GM12865 (cell line): ENCODE measurements around the gene TMCC2.

Experiments used
- DNase-seq: peaks from one replicate; pipeline ENCODE4 v3.0.0; 2010; ENCODE audit warnings: low read depth
- H3K4me3 ChIP-seq: 2 replicates; pipeline ENCODE4 v1.5.1; 2011; ENCODE audit warnings: mild to moderate bottlenecking, low read depth, low read length, control low read depth
- TF ChIP-seq, protein P1 (sequence below): IDR thresholded peaks from 2 replicates; pipeline ENCODE4 v1.5.1; 2011; ENCODE audit warnings: low read length, control low read depth, low read depth, inconsistent platforms; ENCODE audit not compliant: insufficient read depth; ENCODE audit errors: missing control alignments

TMCC2 gene

DNA sequence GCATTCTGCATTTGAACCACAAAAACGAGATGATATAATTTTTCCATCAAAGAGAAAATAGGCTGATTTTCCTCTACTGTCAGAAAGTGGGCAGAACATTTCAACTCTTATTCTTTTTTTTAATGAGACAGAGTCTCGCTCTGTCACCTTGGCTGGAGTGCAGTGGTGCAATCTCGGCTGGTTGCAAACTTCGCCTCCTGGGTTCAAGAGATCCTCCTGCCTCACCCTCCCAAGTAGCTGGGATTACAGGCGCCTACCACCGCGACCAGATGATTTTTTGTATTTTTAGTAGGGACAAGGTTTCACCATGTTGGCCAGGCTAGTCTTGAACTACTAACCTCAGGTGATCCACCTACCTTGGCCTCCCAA, 27.8 kb upstream of the TMCC2 start:
- H3K4me3 ChIP-seq: no peak overlapping the region
- TF ChIP-seq, protein P1, sequence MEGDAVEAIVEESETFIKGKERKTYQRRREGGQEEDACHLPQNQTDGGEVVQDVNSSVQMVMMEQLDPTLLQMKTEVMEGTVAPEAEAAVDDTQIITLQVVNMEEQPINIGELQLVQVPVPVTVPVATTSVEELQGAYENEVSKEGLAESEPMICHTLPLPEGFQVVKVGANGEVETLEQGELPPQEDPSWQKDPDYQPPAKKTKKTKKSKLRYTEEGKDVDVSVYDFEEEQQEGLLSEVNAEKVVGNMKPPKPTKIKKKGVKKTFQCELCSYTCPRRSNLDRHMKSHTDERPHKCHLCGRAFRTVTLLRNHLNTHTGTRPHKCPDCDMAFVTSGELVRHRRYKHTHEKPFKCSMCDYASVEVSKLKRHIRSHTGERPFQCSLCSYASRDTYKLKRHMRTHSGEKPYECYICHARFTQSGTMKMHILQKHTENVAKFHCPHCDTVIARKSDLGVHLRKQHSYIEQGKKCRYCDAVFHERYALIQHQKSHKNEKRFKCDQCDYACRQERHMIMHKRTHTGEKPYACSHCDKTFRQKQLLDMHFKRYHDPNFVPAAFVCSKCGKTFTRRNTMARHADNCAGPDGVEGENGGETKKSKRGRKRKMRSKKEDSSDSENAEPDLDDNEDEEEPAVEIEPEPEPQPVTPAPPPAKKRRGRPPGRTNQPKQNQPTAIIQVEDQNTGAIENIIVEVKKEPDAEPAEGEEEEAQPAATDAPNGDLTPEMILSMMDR: no peak
- no peak for DNase-seq

DNA sequence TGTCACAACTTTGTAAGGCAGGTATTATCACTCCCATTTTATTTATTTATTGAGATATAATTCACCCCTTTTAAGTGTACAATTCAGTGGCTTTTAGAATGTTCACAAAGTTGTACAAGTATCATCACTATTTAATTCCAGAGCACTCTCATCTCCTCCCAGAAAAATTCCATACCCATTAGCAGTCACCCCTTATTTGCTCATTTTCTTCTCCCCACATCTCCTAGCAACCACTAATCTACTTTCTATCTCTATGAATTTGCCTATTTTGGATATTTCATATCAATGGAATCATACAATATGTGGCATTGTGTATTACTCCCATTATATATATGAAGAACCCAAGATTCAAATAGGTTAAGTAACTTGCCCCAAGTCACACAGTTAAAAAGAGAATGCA, 23.2 kb upstream of the TMCC2 start:
- TF ChIP-seq, protein P1: no peak
- no peak for DNase-seq
- H3K4me3 ChIP-seq: no peak overlapping the region

DNA sequence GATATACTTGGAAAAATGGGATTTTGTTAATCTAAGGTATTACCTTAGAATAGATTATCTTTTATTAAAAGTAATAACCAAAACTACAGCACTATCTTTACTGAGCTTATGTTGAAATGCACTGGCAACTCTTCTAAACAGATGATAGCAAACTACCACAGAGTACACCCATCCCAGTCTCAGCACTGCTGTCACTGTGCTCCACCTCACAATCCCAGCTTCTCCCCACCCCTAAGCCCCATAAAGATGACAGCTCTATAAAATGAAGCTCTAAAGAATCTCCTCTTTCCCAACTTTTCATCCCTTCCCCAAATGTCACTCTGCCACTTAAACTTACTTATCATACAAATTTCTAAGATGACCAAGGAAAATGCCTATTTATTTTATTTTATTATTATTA, 22.7 kb upstream of the TMCC2 start:
- TF ChIP-seq, protein P1: no peak
- no peak overlapping the region for H3K4me3 ChIP-seq
- DNase-seq: no peak

DNA sequence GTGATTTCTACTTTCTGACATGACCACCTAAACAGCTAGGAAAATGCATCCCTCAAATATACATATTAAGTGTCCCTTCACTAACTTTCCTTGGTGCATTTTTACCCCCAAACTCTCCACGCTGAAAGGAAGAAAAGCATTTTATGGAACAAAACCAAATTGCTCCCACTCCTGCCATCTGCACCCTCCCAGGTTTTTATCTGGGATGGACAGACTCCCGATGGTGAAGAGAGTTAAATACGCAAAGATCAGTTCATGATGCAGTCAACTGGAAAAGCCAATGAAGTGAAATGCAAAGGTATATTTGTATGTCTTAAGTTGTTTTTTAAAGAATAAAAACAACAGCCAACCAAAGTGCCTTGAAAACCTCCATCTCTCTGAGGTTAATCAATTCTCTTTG, 18.9 kb upstream of the TMCC2 start:
- no peak overlapping the region for H3K4me3 ChIP-seq
- DNase-seq: no peak
- TF ChIP-seq, protein P1: no peak

DNA sequence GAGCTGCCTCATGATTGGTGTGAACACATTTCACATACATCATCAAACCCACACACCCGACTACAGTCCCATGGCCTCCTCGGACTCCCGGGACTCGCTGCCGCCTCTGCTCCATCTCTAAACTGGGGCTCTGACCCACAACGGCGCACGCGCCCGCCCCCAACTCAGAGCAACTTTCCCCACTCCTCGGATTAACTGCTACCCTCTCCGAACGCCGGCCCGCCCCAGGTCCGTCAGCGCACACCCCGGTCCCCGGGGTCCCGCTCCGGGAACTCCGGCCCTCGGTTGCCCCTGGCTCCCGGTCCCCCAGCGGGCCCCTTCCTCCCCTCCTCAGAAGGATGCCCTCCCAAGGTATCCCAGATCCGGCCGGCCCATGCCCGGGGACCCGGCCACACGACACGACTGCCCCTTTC, 17.0 kb upstream of the TMCC2 start:
- peak overlapping the region; percentile 80 for H3K4me3 ChIP-seq
- peak; percentile 19 for DNase-seq
- TF ChIP-seq, protein P1: no peak

DNA sequence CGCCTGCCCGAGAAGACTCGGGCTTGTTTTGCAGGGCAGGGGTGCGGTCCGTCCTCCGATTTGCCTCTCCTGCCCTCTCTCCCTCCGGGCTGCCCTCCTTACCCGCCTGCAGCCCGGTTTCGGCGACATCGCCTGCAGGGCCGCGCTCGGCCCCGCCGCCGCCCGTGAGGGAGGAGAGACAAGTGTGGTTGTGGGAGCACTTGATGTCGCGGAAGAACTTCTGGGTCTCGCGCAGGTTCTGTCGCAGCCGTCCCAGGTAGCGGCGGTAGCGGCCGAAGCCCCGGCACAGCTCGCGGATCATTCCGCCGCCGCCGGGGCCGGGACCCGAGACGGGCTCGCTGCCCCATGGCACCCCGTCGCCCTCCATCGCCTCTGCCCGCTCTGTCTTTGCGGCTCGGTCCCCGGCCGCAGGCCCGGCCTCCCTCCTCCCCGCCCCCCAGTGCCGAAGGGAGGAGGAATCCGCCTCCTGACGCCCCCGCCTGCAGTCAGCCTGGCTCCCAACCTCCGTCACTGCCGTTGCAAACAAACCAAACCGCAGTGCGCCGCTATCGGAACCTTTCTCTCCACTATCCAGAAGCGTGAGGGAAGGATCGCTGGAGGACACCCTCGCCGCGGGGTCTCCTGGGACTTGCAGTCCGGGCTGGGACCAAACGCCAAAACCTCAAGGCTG, 16.4 kb upstream of the TMCC2 start, which contains the start of gene DSTYK:
DSTYK (minus strand) TSS at position 534 of the 670 bp plus-strand sequence; CDS start at position 367, 167 bp downstream.
- TF ChIP-seq, protein P1: no peak
- peak within 1 kb of the TSS; percentile 80 for H3K4me3 ChIP-seq
- DNase-seq: peak; percentile 95
